Esophagus squamous epithelium (tissue), 4 donors: Measurements from ENCODE around the gene ZNF524.

Source experiments
- POLR2A ChIP-seq, 4 donors: fragments of 450-650 bp; IDR thresholded peaks; one replicate each; pipeline ENCODE4 v1.6.1; 2017; ENCODE audit warnings: antibody characterized with exemption in 4 of 4, mild to moderate bottlenecking in 4 of 4, moderate library complexity in 3 of 4
- TF ChIP-seq, protein P1 (sequence below), 6 experiments: fragments of 450-650 bp in 4 of 6; fragments of 200-600 bp in 2 of 6; sonication (generic) in 2 of 6; IDR thresholded peaks; one replicate each; pipeline ENCODE4 v1.5.1; 2016 to 2019; ENCODE audit warnings: antibody characterized with exemption in 6 of 6, mild to moderate bottlenecking in 4 of 6, moderate library complexity in 4 of 6

DNA sequence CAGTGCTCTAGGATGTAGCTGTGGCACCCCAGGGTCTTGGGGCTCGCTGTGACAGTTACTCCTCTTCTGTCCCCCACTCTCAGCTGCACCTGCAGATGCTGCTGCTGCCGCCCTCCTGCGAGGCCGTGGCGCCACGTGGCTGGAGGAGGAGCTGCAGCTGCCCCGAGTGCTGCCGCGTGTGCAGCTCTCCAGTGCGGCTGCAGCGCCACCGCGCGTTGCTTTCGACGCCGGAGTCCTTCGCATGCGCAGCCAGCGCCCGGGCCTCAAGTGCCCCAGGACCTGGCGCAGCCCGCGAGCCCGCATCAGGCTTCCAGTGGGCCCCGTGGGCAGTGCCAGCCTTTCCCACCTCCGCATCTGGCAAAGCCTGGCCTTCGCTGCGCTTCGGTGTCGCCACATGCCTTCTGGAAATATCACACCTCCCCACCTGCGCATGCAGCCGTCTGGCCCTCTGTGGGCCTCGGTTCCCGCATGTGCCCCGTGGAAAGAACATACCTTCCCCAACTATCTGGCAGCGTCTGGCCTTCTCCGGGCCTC lies 40.0 kb downstream of the ZNF524 start:
- TF ChIP-seq, protein P1, sequence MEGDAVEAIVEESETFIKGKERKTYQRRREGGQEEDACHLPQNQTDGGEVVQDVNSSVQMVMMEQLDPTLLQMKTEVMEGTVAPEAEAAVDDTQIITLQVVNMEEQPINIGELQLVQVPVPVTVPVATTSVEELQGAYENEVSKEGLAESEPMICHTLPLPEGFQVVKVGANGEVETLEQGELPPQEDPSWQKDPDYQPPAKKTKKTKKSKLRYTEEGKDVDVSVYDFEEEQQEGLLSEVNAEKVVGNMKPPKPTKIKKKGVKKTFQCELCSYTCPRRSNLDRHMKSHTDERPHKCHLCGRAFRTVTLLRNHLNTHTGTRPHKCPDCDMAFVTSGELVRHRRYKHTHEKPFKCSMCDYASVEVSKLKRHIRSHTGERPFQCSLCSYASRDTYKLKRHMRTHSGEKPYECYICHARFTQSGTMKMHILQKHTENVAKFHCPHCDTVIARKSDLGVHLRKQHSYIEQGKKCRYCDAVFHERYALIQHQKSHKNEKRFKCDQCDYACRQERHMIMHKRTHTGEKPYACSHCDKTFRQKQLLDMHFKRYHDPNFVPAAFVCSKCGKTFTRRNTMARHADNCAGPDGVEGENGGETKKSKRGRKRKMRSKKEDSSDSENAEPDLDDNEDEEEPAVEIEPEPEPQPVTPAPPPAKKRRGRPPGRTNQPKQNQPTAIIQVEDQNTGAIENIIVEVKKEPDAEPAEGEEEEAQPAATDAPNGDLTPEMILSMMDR (IDR thresholded peaks at IDR 0.05) = peak; percentile 45 to 70 (median 53)
- TF ChIP-seq POLR2A (IDR thresholded peaks at IDR 0.05) = peak in 1 of 4 donors; percentile 18
